GM12875 (cell line): ENCODE data around the gene ADGRV1.

ENCODE experiments used
- H3K4me3 ChIP-seq: one replicate; pipeline ENCODE4 v1.5.1; 2011; ENCODE audit warnings: low read depth, low read length, control low read depth
- TF ChIP-seq, protein P1 (sequence below): IDR thresholded peaks from 2 replicates; pipeline ENCODE4 v1.5.1; 2011; ENCODE audit warnings: low read depth, mild to moderate bottlenecking, control low read depth, inconsistent platforms, low read length, moderate library complexity, borderline replicate concordance; ENCODE audit not compliant: insufficient read depth

Gene ADGRV1

GRCh38 chr5:91126888-91127287 is 568.3 kb downstream of the ADGRV1 start:
- TF ChIP-seq, protein P1, sequence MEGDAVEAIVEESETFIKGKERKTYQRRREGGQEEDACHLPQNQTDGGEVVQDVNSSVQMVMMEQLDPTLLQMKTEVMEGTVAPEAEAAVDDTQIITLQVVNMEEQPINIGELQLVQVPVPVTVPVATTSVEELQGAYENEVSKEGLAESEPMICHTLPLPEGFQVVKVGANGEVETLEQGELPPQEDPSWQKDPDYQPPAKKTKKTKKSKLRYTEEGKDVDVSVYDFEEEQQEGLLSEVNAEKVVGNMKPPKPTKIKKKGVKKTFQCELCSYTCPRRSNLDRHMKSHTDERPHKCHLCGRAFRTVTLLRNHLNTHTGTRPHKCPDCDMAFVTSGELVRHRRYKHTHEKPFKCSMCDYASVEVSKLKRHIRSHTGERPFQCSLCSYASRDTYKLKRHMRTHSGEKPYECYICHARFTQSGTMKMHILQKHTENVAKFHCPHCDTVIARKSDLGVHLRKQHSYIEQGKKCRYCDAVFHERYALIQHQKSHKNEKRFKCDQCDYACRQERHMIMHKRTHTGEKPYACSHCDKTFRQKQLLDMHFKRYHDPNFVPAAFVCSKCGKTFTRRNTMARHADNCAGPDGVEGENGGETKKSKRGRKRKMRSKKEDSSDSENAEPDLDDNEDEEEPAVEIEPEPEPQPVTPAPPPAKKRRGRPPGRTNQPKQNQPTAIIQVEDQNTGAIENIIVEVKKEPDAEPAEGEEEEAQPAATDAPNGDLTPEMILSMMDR, result no peak
- no peak overlapping the region for H3K4me3 ChIP-seq

GRCh38 chr5:91127456-91128081 is 569.0 kb downstream of the ADGRV1 start:
- TF ChIP-seq, protein P1, result no peak
- H3K4me3 ChIP-seq, result no peak overlapping the region

GRCh38 chr5:91128604-91129003 is 570.0 kb downstream of the ADGRV1 start:
- no peak overlapping the region for H3K4me3 ChIP-seq
- TF ChIP-seq, protein P1, result no peak

DNA sequence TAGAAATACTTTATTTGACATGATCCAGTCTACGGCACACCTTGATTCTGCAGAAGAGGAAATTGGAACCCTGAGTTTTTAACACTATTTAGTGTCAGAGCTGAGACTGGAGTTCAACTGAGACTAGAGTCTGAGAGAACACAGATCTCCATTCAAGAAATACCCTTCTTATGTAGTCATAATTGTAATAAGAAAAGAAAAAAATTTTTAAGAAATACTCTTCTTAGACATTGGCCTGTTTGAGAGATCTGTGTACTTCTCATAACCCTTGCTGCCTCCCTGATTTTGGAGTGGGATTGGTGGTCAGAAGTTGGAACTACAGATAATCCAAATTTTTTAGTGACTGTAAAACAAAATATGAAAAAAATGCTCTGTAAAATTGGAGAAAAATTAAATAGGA is 571.2 kb downstream of the ADGRV1 start:
- no peak overlapping the region for H3K4me3 ChIP-seq
- TF ChIP-seq, protein P1, result no peak

GRCh38 chr5:91130759-91131158 is 572.2 kb downstream of the ADGRV1 start:
- no peak overlapping the region for H3K4me3 ChIP-seq
- TF ChIP-seq, protein P1, result no peak

DNA sequence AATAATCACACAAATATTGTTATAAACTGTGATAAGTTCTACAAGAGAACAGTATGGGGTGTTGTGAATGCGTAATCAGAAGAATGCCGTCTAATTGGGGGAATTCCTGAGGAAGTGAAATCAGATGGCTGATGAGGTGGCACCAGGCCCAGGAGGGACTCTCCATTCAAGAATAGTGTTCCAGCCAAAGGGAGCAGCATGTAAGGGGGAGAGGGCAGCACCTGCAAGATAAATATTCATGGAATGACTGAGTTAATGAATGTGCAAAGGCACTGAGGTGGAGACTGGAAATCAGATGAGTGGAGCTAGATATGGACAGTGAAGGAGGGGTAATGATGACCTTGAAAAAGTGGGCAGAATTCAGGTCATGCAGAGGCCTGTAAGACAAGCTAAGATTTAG is 574.0 kb downstream of the ADGRV1 start:
- H3K4me3 ChIP-seq, result no peak overlapping the region
- TF ChIP-seq, protein P1, result no peak

DNA sequence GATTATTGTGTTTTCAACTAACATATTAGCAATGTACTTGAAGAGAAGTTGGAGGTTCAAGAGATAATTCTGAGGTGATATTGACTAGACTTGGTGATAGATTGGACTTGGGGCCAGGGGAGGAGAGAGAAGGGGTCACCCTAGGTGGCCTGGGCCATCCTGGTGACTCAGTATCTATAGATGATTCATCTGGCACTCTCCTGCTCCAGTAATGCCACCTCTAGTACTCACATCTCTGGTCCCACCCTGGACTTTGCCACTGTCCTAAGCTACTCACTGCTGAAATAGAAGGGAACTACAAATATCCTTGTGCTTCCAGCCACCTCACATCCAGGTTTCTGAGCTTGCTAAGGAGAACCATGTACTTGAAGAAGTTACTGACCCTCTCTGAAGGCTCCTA is 574.6 kb downstream of the ADGRV1 start:
- no peak overlapping the region for H3K4me3 ChIP-seq
- TF ChIP-seq, protein P1, result no peak
